HG02943 (cell line): ENCODE data around the gene RABGAP1.

ENCODE experiments used
- ATAC-seq: cut with Tn5 transposase; IDR thresholded peaks from one replicate; pipeline ENCODE4 v1.9.1; 2021; ENCODE audit warnings: mild to moderate bottlenecking, low read depth, moderate library complexity; ENCODE audit not compliant: unreplicated experiment

Gene RABGAP1

GRCh38 chr9:123135430-123135829, 194.6 kb downstream of the RABGAP1 start:
- no peak for ATAC-seq

GRCh38 chr9:123138163-123138562, 197.3 kb downstream of the RABGAP1 start:
- no peak for ATAC-seq

GRCh38 chr9:123149067-123149466, 208.2 kb downstream of the RABGAP1 start:
- ATAC-seq = no peak

GRCh38 chr9:123150708-123151503, 210.1 kb downstream of the RABGAP1 start:
- no peak for ATAC-seq
